Ovary (tissue), 3 donors: Measurements from ENCODE around the gene LCE4A.

Experiments
- CTCF ChIP-seq, 3 donors: fragments of 450-650 bp in 2 of 3; fragments of 200-600 bp in 1 of 3; IDR thresholded peaks; one replicate each; pipeline versions ENCODE4 v1.5.1 to v1.8.0; 2016 to 2022; ENCODE audit warnings: antibody characterized with exemption in 3 of 3, mild to moderate bottlenecking in 1 of 3
- EP300 ChIP-seq: sonication (generic); formaldehyde crosslinking; IDR thresholded peaks from one replicate; pipeline ENCODE4 v1.6.1; 2017; ENCODE audit warnings: antibody characterized with exemption
- POLR2A ChIP-seq: fragments of 450-650 bp; IDR thresholded peaks from one replicate; pipeline ENCODE4 v1.6.1; 2017; ENCODE audit warnings: antibody characterized with exemption, mild to moderate bottlenecking, moderate library complexity
- donor health status: DM: no; HTN: no; CAD: no.

- TF ChIP-seq POLR2A: no peak
- no peak for TF ChIP-seq EP300
- TF ChIP-seq CTCF (IDR thresholded peaks at IDR 0.05): no peak
Observed at GRCh38 chr1:152739841-152740240, 31.9 kb downstream of the LCE4A start.
